Measurements from ENCODE around the gene DNM2.

- TF ChIP-seq EZH2 (IDR thresholded peaks at IDR 0.05; ENCODE audit: insufficient read depth, poor library complexity, severe bottlenecking): no peak
- TF ChIP-seq EZH2phosphoT487 (IDR thresholded peaks at IDR 0.05; ENCODE audit: insufficient read depth, low read depth): no peak
These were observed 23.1 kb upstream of the DNM2 start for GRCh38 chr19:10694706-10695307.
